H1 (cell line): Measurements from ENCODE around the gene ZNF597.

Source experiments
- CEBPB ChIP-seq: IDR thresholded peaks from 2 replicates; pipeline ENCODE4 v1.6.1; 2012; ENCODE audit warnings: low read depth, low read length
- EZH2 ChIP-seq: fragments of 200-600 bp; sonication (generic); IDR thresholded peaks from 2 replicates; pipeline ENCODE4 v1.7.1; 2012; ENCODE audit warnings: low read depth, mild to moderate bottlenecking, moderate library complexity, low read length, inconsistent platforms; ENCODE audit not compliant: severe bottlenecking
- GABPA ChIP-seq: IDR thresholded peaks from 2 replicates; pipeline ENCODE4 v1.6.1; 2011; ENCODE audit warnings: mild to moderate bottlenecking, low read length, moderate library complexity, borderline replicate concordance; ENCODE audit not compliant: insufficient read depth
- HDAC2 ChIP-seq, 2 experiments: fragments of 300-600 bp in 1 of 2; sonication (generic) in 1 of 2; IDR thresholded peaks; 2 replicates each; pipeline ENCODE4 v1.6.1; 2011 to 2012; ENCODE audit warnings: low read depth in 2 of 2, low read length in 2 of 2, mild to moderate bottlenecking in 2 of 2, moderate library complexity in 2 of 2, borderline replicate concordance in 1 of 2, inconsistent platforms in 1 of 2
- POLR2A ChIP-seq, 2 experiments: IDR thresholded peaks; 1 replicate in 1 of 2; 2 replicates in 1 of 2; pipeline ENCODE4 v1.6.1; 2011; ENCODE audit warnings: low read depth in 2 of 2, low read length in 2 of 2, mild to moderate bottlenecking in 2 of 2; ENCODE audit errors: control extremely low read depth in 1 of 2
- POLR2AphosphoS5 ChIP-seq: IDR thresholded peaks from 2 replicates; pipeline ENCODE4 v1.6.1; 2011; ENCODE audit warnings: low read depth, low read length
- SIX5 ChIP-seq: IDR thresholded peaks from 2 replicates; pipeline ENCODE4 v1.6.1; 2011; ENCODE audit warnings: mild to moderate bottlenecking, low read depth, low read length
- SP1 ChIP-seq: IDR thresholded peaks from 2 replicates; pipeline ENCODE4 v1.6.1; 2011; ENCODE audit warnings: low read depth, low read length
- TEAD4 ChIP-seq: IDR thresholded peaks from 2 replicates; pipeline ENCODE4 v1.6.1; 2012; ENCODE audit warnings: low read depth, low read length, inconsistent platforms, mixed read lengths
- ZNF274 ChIP-seq: IDR thresholded peaks from 2 replicates; pipeline ENCODE4 v1.7.0; 2012; ENCODE audit warnings: low read length, borderline replicate concordance; ENCODE audit errors: extremely low read depth
- TF ChIP-seq, protein P1 (sequence below), 3 experiments: IDR thresholded peaks; 1 replicate in 2 of 3; 2 replicates in 1 of 3; pipeline versions ENCODE4 v1.5.1 to v1.6.1; 2011; ENCODE audit warnings: low read length in 3 of 3, mild to moderate bottlenecking in 3 of 3, inconsistent platforms in 2 of 3, low read depth in 1 of 3, moderate library complexity in 1 of 3; ENCODE audit not compliant: insufficient read depth in 1 of 3; ENCODE audit errors: control extremely low read depth in 1 of 3

DNA sequence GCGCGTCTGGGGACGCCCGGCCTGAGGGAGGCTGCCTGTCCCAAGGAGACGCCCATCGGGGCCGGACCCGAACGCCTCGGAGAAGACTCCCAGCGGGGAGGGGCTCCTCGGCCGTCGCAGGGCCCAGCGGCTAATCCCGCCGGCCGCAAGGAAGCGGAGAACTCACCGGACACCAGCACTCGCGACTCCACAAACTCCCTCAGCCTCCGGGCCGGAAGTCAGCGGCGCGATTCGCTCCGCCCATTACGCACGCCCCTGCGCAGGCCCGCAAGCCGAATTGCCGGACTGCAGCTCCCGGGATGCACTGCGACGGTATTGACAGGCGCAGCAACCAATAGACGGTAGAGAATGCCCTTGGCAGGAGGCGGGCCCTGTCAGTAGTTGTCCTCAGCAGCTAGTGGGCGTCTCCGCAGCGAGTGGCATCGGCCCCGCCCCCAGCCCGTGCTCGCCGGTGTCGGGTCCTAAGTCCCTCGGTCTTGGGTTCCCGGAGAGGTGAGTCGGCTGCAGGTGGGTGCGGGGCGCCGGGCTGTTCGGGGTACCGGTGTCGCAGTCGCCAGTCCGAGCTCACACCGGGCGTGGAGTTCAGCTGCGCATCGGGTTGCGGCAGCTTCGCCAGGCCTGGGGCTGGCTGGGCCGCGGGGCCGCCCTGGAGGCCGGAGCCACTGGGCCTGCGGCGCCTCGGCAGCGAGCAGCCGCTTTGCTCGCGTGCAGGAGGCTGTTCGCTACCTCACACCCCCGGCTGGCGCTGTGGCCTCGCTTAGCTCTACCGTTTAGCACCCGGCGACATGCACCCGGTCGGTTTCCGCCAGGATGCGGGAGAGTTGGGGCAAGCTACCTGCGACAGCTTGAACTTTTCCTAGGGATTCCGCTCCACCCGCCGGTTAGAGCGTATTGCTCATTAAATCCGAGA lies 42.3 kb downstream of the ZNF597 start, which contains the start of the genes ZNF174 and ZSCAN32:
- peak; percentile 30; the same call in 1 of the 2 replicates for TF ChIP-seq SIX5
- TF ChIP-seq, protein P1, sequence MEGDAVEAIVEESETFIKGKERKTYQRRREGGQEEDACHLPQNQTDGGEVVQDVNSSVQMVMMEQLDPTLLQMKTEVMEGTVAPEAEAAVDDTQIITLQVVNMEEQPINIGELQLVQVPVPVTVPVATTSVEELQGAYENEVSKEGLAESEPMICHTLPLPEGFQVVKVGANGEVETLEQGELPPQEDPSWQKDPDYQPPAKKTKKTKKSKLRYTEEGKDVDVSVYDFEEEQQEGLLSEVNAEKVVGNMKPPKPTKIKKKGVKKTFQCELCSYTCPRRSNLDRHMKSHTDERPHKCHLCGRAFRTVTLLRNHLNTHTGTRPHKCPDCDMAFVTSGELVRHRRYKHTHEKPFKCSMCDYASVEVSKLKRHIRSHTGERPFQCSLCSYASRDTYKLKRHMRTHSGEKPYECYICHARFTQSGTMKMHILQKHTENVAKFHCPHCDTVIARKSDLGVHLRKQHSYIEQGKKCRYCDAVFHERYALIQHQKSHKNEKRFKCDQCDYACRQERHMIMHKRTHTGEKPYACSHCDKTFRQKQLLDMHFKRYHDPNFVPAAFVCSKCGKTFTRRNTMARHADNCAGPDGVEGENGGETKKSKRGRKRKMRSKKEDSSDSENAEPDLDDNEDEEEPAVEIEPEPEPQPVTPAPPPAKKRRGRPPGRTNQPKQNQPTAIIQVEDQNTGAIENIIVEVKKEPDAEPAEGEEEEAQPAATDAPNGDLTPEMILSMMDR (IDR thresholded peaks at IDR 0.05; ENCODE audit: control extremely low read depth in 1 of 3, insufficient read depth in 1 of 3, low read depth in 1 of 3, low read length in 3 of 3), result no peak
- no peak for TF ChIP-seq TEAD4
- no peak for TF ChIP-seq ZNF274
- TF ChIP-seq SP1, result peak; percentile 98
- peak in 1 of 2 experiments; percentile 73; a peak in 2 of 3 replicates for TF ChIP-seq POLR2A (IDR thresholded peaks at IDR 0.05; ENCODE audit: control extremely low read depth in 1 of 2, low read depth in 2 of 2, low read length in 2 of 2)
- TF ChIP-seq HDAC2 (IDR thresholded peaks at IDR 0.05; ENCODE audit: borderline replicate concordance in 1 of 2, low read depth in 2 of 2, low read length in 2 of 2), result no peak
- TF ChIP-seq EZH2, result no peak
- no peak for TF ChIP-seq CEBPB
- 0 out of 2 replicates have a peak, but pooled peaks have one; percentile 35 for TF ChIP-seq GABPA
- TF ChIP-seq POLR2AphosphoS5, result peak; percentile 71; the same call in 1 of the 2 replicates
